ENCODE data around the gene FLVCR2. TPM values are rescaled to one million over a fixed set of nuclear protein-coding genes. Genes with fewer than 3 reads are reported as not detected.
A peak's percentile ranks its signal among the peaks of the same experiment; 100 is the strongest.

The FLVCR2 gene
- polyA plus RNA-seq, 1 of the 3 experiments (the other 2 are of a cell fraction): 0.05 TPM

- H3K79me2 ChIP-seq (ENCODE audit: insufficient read depth): peaks cover 25% of the 10 kb centered on the region
- H3K4me2 ChIP-seq: peak overlapping the region; percentile 83
- no peaks in the 10 kb centered on the region for H3K9me2 ChIP-seq
- peak overlapping the region; percentile 85 for H3K9ac ChIP-seq
- H3F3A ChIP-seq (replicated peaks; ENCODE audit: insufficient read depth): no peaks in the 10 kb centered on the region
- WGBS (ENCODE audit: low lambda C conversion rate): 0% methylated on average over 7 of the region's 18 CpGs
- H3K27ac ChIP-seq (ENCODE audit: low read depth in 2 of 2, low read length in 1 of 2): peak overlapping the region; percentile 73 to 79
- no peak for DNase-seq
- H2AFZ ChIP-seq (ENCODE audit: low read depth): peak overlapping the region; percentile 88
- peaks cover 14 to 36% of the 10 kb centered on the region in 2 experiments for H3K36me3 ChIP-seq (replicated peaks in 1 of 2; ENCODE audit: control insufficient read depth in 1 of 2, insufficient read depth in 2 of 2, low read length in 1 of 2)
- peak overlapping the region; percentile 80 to 94 for H3K4me3 ChIP-seq (ENCODE audit: low read depth in 2 of 2, low read length in 1 of 2)
- no peaks in the 10 kb centered on the region for H3K9me3 ChIP-seq
- ChIA-PET POLR2A (interaction anchor here (0.6 to 1.6 kb wide), 2 partner anchors 20 to 351 kb away, joined by 3 to 5 read pairs; no protein-coding TSS in a partner anchor), CTCF (interaction anchor here (1.0 to 2.0 kb wide), 4 partner anchors 11 to 245 kb away, joined by 3 to 25 read pairs (median 4); partner anchors contain the start of gene FLVCR2)
- H4K20me1 ChIP-seq (ENCODE audit: insufficient read depth): no peaks in the 10 kb centered on the region
- no peaks in the 10 kb centered on the region for H3K27me3 ChIP-seq (ENCODE audit: insufficient read depth)
- H3K4me1 ChIP-seq (ENCODE audit: control insufficient read depth in 1 of 2, insufficient read depth in 2 of 2, low read depth in 1 of 2, low read length in 1 of 2): peaks cover 0 to 9% of the 10 kb centered on the region in 2 experiments; a peak in 2 of 4 replicates
- 0 out of 2 replicates have a peak, but pooled peaks have one; percentile 6 for TF ChIP-seq MAX (IDR thresholded peaks at IDR 0.05; ENCODE audit: low read depth)
- no peak for TF ChIP-seq IRF3 (IDR thresholded peaks at IDR 0.05; ENCODE audit: low read depth, low read length)
- TF ChIP-seq TAF1 (IDR thresholded peaks at IDR 0.05; ENCODE audit: borderline replicate concordance, low read depth, low read length): no peak; the same call in 1 of the 2 replicates
- no peak for TF ChIP-seq RAD21 (IDR thresholded peaks at IDR 0.05; ENCODE audit: low read length)
- TF ChIP-seq CTCF (IDR thresholded peaks at IDR 0.05): no peak
- no peak for TF ChIP-seq NFIC (IDR thresholded peaks at IDR 0.05; ENCODE audit: borderline replicate concordance)
- no peak for TF ChIP-seq REST (IDR thresholded peaks at IDR 0.05; ENCODE audit: low read depth, low read length)
- no peak for TF ChIP-seq GATA2 (CRISPR knock-in tag; IDR thresholded peaks at IDR 0.05)
Measured at GRCh38 chr14:75661499-75661814, 83.0 kb downstream of the FLVCR2 start.

- ChIA-PET CTCF (interaction anchor here (0.9 to 2.3 kb wide), 5 partner anchors 9 to 320 kb away, joined by 4 to 15 read pairs (median 4); partner anchors contain the start of gene FLVCR2), POLR2A (no interaction called here)
- TF ChIP-seq CHD2 (IDR thresholded peaks at IDR 0.05; ENCODE audit: low read length, partially characterized antibody) (no peak), MEF2A (IDR thresholded peaks at IDR 0.05; ENCODE audit: borderline replicate concordance, low read depth) (no peak), FOXJ3 (CRISPR knock-in tag; IDR thresholded peaks at IDR 0.05) (no peak), ELF1 (IDR thresholded peaks at IDR 0.05) (no peak), CTCF (IDR thresholded peaks at IDR 0.05) (no peak), GABPA (IDR thresholded peaks at IDR 0.05; ENCODE audit: low read depth) (no peak), USF2 (IDR thresholded peaks at IDR 0.05; ENCODE audit: borderline replicate concordance, low read depth, low read length) (no peak), SMC3 (IDR thresholded peaks at IDR 0.05; ENCODE audit: low read depth, low read length) (no peak)
Measured at GRCh38 chr14:75662966-75663365, 84.5 kb downstream of the FLVCR2 start.

More at GRCh38 chr14:75662966-75663365, 84.5 kb downstream of the FLVCR2 start:
- Histone ChIP-seq H3K4me1 (ENCODE audit: control insufficient read depth in 1 of 2, insufficient read depth in 2 of 2, low read depth in 1 of 2, low read length in 1 of 2) (peaks cover 0 to 9% of the 10 kb centered on the region in 2 experiments; a peak in 2 of 4 replicates), H3K79me2 (ENCODE audit: insufficient read depth) (peaks cover 25% of the 10 kb centered on the region), H3K9me3 (no peaks in the 10 kb centered on the region), H3K27ac (ENCODE audit: low read depth in 2 of 2, low read length in 1 of 2) (no peak overlapping the region), H3F3A (replicated peaks; ENCODE audit: insufficient read depth) (no peaks in the 10 kb centered on the region), H3K36me3 (replicated peaks in 1 of 2; ENCODE audit: control insufficient read depth in 1 of 2, insufficient read depth in 2 of 2, low read length in 1 of 2) (peaks cover 14 to 27% of the 10 kb centered on the region in 2 experiments), H3K4me3 (ENCODE audit: low read depth in 2 of 2, low read length in 1 of 2) (no peak overlapping the region), H3K4me2 (0 out of 2 replicates have a peak overlapping the region, but pooled peaks have one; percentile 83), H3K27me3 (ENCODE audit: insufficient read depth) (no peaks in the 10 kb centered on the region), H3K9me2 (no peaks in the 10 kb centered on the region), H2AFZ (ENCODE audit: low read depth) (no peak overlapping the region), H4K20me1 (ENCODE audit: insufficient read depth) (no peaks in the 10 kb centered on the region), H3K9ac (no peak overlapping the region)
- 81% methylated on average over 3 of the region's 3 CpGs for WGBS (ENCODE audit: low lambda C conversion rate)
- DNase-seq: no peak

Data from SK-N-SH (cell line).